Endometrial microvascular endothelial cells (primary cell): ENCODE data around the gene RGP1. TPM values are rescaled to one million over a fixed set of nuclear protein-coding genes. Genes with fewer than 3 reads are reported as not detected.

Experiments
- in situ Hi-C: cut with HindIII; loops from 2 replicates; pipeline ENCODE4 v1.10.0; 2017; ENCODE audit warnings: low sequenced_read_pairs, low pct_unique_long_range_greater_than_20kb; ENCODE audit errors: inconsistent ontology term
- total RNA-seq: library from RNA; depleted of rRNA; stranded (reverse); fragments of >200 nt; gene quantifications from one replicate; pipeline ENCODE4 v1.2.3, GENCODE V29; 2015; ENCODE audit errors: inconsistent ontology term

RGP1 gene
- total RNA-seq, 1 donor from 2014 or later = 17.2 TPM

DNA sequence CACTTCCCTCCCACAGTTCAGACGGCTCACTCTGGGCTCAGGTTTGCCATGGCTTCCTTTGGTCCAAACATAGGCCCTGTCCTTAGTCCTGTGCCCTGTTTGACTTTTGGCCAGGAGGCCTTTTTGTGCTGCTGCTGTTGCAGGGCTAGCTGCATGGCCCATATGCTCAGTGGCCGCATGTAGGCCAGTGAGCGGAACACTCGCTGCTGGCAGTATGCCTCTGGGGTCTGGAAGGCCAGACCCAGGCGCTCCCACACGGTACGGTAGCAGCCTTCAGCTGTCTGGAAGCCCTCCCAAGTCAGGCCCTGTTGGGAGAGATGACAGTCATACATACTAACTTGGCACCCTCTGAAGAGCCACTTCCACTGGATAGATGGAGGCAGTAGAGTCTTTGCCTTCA is 11.9 kb upstream of the RGP1 start:
- in situ Hi-C loops = no loop called here

DNA sequence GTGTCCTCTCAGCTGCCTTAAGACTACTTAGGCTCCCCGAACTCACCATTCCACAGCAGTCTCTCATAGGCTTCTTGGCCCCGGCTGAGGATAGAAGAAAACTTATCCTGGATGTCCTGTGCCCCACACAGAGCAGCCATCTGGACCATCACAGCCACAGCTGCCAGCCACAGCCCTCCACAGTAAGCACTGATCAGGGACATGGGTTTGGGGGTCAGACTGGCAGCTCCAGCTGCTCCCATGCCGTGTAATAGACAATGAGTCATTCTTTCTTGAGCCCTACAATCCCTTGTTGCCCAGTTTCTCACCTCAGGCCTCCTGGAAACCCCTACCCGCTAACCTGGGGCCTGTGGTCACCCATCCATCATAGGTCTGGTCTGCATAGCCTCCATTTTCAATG is 10.9 kb upstream of the RGP1 start:
- in situ Hi-C loops = no loop called here

DNA sequence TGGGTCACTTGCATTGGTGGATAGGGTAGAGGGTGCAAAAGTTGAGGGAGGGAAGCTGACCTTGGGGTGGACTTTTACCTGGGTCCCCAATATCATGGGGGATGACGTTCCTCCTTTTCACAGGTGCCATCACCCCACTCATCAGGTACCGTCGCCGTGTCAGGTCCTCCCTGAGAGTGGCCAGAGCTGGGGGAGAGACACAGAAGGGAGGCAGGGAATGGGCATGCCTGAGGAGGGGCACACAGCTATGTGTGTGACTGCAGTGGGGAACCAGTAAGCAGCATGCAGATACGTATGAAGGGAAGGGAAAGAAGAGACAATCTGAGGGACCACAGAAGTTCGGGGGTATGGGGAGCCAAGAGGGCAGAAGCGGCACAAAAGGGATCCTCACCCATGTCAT is 10.2 kb upstream of the RGP1 start:
- in situ Hi-C loops = no loop called here

DNA sequence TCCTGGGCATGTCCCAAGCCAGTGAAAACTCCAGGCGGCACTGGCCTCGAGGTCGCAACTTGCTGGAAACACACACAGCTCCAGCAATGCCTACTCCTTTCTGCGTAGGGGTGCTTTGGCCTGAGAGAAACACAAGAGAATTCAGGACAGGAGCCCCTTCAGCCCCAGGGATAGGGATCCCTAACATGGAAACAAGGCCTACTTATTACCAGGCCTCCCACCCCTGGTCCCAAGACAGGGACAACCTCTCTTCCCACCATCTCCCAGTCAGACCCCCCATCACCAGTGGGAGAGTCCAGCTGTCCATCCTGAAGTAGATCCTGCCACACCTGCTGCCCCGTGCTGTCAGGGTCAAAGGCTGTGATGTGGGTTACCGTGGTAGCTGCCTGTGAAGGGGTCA is 8.8 kb upstream of the RGP1 start:
- in situ Hi-C loops = loop anchor here (10.0 kb wide), 1 partner anchor 85 kb away; the partner anchor contains the start of genes FAM221B and TMEM8B

DNA sequence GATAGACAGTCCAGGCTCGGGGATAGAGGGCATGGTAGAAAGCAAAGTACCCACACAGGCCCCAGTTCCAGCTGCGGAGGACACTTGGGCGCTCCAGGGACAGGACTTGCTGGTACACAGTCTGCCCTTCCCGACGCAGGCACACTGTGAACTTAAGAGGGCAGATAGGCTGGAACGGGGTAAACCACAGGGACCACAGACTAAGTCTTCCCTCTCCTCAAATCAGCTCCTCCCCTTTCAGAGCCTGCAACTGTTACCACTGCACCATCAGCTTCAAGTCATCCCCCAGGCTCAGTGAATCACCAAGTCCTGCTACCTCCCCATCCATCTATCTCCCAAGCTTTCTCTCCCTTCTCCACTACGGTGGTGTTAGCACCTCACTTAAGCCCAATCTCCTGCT is 7.3 kb upstream of the RGP1 start:
- in situ Hi-C loops = loop anchor here (10.0 kb wide), 1 partner anchor 83 kb away; the partner anchor contains the start of genes FAM221B and TMEM8B

DNA sequence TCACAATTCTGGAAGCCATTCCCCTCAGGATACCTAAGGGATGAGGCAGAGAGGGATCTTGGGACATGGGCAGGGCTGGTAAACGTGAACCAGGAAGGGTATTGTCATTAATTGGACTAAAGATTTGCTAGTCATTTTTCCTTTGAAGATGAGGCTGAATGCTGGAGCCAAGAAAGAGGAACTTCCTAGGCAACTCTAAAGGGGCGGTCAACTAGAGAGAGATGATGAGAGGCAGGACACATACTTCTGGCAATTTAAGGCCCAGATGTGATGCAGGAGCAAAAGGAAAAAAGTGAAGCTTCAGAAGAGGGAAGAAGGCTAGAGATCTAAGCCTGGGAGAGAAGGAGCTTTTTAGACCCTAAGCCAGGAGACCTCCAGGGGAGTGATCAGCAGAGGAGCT is 5.6 kb upstream of the RGP1 start:
- in situ Hi-C loops = loop anchor here (10.0 kb wide), 1 partner anchor 81 kb away; the partner anchor contains the start of genes FAM221B and TMEM8B

DNA sequence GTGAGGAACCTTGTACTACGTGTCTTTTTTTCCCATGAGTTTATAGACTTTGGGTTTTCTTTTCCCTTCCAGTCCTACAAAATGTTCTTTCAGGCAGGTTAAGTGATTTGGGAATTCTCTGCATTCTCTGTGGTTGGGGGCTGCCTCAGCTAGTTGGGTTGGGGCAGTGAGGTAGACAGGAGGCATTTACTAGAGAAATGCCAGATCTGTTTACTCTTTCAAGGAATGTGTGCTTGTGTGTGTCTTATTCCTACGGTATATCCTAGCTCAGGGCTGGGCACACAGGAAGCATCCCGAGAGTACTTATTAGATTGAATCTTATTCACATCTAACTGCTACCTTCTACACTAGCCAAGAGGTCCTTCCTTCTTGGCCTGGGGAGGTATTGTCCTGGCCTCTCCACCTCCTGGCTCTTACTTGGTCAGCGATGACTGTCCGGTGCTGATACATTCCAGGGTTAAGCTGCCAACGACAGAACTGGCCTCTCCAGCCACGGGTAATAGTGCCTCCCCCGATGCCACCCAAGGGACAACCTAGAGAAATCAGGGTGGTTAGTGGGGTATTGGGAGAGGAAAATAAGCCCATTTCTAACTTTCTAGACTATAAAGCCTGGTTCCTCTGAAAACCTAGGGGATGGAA is 5.1 kb upstream of the RGP1 start:
- in situ Hi-C loops = loop anchor here (10.0 kb wide), 1 partner anchor 81 kb away; the partner anchor contains the start of genes FAM221B and TMEM8B

DNA sequence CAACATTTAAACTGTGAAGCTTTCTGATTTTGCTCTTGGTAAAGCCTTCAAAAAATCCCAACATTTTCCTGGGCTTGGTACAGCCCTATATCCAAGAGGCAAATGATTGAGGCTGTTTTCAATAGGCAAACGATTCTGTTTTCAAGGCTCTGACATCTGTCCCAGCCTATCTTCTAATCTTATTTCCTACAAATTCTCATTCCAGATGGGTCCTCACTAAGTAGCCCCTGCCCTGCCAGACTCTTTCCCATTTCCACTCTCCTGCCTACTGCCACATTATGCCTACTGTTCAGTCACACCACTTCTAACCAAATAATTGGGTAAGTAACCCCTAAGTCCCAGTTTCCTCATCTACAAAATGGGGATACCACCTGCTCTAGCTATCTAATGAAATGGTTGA is 3.5 kb upstream of the RGP1 start:
- in situ Hi-C loops = loop anchor here (10.0 kb wide), 1 partner anchor 79 kb away; the partner anchor contains the start of genes FAM221B and TMEM8B

DNA sequence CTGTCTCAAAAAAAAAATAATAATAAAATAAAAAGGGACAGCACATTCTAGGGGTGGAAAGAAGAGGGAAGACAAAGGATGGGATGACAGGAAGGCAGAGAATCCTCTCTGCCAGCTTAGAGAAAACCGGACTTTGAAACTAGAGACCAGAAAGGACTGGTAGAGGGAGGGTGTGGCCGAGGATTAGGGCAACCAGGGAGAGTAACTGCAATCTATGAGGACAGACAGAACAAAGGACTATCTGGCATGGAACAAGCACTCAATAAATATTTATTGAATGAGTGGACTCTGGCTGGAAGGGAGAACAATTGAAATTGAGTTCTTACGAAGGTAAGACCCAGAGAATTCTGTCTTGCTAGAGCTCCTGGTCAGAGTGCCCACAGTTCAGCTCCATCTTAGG is 2.5 kb upstream of the RGP1 start:
- in situ Hi-C loops = loop anchor here (10.0 kb wide), 1 partner anchor 78 kb away; the partner anchor contains the start of genes FAM221B and TMEM8B

DNA sequence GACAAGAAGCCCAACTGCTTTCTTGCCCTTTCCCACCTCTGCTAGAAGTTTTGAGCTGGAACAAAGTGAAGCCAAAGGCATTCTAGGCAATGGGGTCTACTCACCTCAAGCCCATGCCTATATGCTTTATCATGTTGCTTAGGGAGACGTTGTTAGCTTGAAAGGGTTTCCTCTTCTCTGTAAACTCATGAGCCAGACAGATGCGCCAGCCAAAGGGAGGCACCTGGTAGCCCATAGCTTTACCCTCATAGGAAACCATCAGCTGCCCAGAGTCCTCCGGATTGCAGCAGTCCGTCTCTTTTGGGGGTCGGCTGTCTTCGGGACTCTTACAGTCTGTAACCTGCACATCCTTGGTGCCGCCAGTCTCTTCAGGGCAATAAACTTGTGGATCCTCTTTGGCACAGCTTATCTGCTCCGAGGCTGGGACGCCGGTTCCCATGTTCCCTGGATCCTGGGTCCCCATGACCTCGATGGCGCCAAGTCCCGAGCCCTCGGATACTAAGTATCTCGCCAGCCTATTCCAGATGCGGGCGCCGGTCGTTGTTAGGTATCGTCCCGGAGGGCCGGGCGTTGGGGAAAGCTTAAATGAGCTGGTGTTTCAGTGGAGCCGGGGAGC is 737 bp upstream of the RGP1 start:
- in situ Hi-C loops = loop anchor here (10.0 kb wide), 1 partner anchor 76 kb away; the partner anchor contains the start of genes FAM221B and TMEM8B

DNA sequence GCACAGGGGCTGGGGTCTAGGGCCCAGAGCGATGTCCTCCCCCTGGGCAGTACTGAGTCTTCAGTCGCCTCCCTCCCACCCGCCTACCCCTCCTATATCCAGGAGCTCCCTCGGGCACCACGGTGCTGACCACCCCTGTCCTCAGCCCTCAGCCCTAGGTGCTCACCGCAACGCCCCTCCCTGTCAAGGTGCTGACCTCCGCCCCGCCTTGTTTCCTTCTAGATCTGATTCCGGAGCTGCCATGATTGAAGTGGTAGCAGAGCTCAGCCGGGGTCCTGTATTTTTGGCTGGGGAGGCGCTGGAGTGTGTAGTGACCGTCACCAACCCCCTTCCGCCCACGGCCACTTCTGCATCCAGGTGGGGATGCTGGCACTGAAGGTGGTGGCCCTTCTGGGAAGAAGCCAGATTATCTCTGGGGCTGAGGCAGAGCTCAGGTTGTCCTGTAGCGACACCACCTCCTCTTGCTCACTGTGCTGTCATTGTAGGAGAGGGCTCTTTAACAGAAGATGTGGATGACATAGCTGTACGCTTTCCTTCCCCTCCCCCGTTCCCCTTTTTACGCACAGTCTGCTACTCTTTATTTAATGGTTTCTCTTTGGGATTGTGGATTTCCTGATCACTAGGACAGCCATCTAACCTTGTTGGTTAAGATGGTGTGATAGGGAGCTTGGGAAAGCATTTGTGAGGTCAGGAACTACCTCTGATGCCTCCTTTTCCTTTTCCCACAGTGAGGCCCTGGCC is 598 bp downstream of the RGP1 start:
- in situ Hi-C loops = loop anchor here (10.0 kb wide), 1 partner anchor 75 kb away; the partner anchor contains the start of genes FAM221B and TMEM8B

DNA sequence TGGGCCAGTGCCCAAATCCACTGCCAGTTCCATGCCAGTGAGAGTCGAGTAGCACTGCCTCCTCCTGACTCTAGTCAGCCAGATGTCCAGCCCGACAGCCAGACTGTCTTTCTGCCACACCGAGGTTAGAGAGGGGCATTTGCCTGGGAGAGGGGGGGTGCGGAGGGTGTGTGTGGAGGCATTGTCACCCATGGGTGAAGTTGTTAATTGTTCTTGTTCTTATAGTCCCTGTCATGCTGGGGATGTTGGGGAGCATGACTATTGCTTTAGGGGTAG is 1.1 kb downstream of the RGP1 start:
- in situ Hi-C loops = no loop called here

DNA sequence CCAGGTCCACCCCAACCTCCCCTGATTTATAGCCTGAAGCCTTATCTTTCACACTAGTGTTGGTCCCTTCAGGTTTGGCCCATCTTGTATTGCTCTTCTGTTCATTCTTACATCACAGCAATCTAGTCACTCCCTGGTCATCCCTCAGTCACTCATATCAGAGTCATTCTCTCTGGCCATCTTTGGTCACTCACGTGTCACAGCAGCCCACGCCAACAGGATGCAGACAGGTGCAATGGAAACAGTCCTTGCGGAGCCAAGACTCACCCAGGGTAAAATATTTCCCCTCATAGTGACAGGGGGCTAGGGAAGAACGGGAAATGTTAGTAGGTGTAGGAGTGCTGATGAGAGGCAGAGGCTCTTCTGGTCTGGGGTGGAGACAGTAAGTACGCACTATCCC is 4.4 kb downstream of the RGP1 start:
- in situ Hi-C loops = no loop called here

DNA sequence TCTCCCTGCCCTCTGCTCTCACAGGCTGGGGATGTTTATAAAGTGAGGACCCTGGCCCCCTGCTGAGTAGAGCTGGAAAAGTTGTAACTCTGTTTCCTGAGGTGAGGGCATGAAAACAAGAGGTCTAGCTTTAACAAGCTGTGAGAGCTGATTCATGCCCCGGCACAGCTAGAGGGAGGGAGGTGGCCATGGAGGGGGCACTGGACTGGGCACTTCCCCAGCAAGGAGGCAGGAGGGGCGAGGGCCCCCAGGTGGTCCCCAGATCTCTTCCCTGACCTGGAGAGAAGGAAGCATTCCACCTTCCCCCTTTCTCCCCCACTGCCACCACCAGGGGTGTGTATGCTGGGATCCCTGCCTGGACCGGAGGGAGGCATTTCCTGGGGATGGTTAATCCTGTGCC is 5.2 kb downstream of the RGP1 start, which contains the start of gene MSMP:
MSMP (minus strand) TSS at position 13 of the 400 bp plus-strand sequence. CDS start 147 bp downstream, outside the sequence.
- in situ Hi-C loops = no loop called here

DNA sequence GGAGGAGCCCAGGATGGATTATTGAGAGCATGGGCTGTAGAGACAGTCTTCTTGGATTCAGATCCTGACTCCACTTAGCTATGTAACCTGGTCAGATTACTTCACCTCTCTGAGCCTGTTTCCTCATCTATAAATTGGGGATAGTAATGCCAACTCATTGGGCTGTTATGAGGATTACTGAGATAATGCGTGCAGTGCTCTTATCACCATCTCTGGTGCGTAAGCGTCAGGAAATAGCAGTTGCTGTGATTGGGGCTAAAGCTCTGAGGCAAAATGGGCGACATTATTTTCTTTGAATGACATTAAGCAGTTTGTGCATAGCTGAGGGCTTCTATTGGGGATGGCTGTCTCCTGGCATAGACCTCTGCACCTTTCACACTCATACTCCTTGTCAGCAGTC is 6.0 kb downstream of the RGP1 start:
- in situ Hi-C loops = no loop called here

DNA sequence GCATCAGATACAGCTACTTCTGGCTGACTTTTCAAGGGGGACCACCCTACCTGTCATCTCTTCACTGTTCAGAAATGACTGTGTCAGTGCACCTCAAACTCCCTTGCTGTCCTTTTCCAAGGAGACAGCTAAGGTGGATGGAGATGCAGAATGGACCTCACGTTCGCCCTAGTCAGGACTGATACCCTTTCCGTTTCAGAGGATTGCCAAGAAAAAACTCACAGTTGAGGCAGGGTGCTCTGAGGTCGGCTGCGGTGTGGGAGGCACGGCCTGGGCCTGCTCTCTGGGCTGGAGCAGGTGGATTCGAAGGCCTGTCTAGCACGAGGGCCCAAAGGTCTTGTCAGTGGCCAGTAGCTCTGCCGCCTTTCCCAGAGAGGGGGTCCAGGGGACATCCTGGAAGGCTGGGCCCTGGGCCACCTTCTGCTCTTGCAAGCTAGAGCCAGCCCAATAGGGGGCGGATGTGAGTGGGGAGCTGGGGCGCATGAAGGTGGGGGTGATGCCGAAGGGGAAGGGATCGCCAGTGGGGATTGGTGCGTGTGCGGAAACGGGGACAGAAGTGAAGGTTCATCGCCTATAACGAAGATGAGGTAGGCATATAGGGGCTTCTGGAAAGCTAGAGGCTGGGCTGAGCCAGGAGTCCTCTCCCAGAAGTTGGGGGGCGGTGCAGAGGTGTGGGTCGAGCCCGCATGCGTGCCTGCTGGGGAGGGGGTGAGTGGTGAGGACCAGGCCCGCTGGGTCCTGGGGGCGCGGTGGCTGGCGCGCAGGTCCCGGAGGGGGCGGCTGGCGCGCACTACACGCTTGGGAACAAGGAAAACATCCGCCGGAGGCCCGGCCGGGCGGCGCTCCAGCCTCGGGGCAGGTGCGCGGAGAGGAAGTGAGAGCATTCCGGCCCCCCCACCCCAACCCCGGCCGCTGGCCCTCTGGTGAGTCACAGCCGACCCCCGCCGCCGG is 7.5 kb downstream of the RGP1 start:
- in situ Hi-C loops = no loop called here

DNA sequence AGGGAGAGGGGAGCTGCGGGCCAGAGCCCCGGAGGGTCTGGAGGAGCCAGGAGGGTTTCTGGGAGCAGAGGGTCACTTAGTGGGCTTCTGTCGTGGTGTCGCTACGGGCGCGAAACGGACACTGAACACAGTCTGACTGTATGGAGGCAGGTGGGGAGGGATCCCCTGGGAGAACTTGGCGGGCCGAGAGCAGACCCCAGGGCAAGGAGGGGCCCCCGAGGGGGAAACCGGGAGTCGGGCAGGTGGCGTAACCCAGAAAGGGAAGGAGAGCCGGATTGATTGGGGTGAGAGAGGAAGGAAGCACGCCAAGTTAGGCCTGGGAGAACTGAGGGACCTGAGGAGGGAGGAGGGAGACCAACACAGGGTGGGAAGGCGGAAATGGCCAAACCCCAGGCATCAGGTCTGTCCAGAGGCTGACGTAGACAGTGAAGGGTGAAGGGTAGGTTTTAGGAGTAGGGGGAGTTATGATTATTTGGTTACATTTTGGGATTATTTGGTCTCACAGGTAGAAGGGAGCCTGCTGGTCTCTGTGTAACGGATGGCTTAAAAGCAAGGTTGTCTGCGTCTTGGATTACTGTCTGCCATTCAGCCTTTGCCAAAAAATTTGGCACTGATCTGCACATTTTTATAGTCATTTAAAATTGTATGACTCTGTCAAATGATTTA is 8.3 kb downstream of the RGP1 start:
- in situ Hi-C loops = no loop called here

DNA sequence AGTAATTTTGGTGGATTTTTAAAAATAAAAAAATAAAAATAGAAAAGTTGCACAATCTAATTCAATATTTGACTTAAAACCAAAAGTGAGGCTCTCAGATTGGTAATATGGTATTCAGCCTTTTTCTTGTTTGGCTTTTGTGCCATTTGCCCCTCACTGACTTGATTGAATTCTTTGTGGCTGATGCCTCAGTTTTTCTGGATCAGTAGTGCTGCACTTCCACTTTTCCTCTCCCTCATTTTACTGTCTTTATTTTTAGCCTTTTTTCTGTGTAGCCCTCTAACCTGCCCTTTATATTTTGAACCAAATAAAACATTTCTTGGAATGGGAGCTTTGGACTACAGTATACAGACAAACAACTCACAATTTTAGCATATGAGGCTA is 8.8 kb downstream of the RGP1 start:
- in situ Hi-C loops = no loop called here
